ENCODE data around the gene HEATR3.
A peak's percentile ranks its signal among the peaks of the same experiment; 100 is the strongest.

Gene HEATR3

GRCh38 chr16:50154420-50154950, 88.7 kb downstream of the HEATR3 start:
- Histone ChIP-seq H3K9me3 (ENCODE audit: insufficient read depth, low read length) (no peaks in the 10 kb centered on the region), H3K4me3 (ENCODE audit: insufficient read length, low read depth) (peak overlapping the region; percentile 88)

GRCh38 chr16:50155925-50156324, 90.2 kb downstream of the HEATR3 start:
- no peak for DNase-seq (ENCODE audit: low read depth, low spot score)
- peaks cover 6% of the 10 kb centered on the region for H3K4me1 ChIP-seq (ENCODE audit: insufficient read depth, insufficient read length)
- H3K4me3 ChIP-seq (ENCODE audit: insufficient read length, low read depth) = no peak overlapping the region
- no peaks in the 10 kb centered on the region for H3K9me3 ChIP-seq (ENCODE audit: insufficient read depth, low read length)
- H3K9ac ChIP-seq (ENCODE audit: insufficient read length, low read depth) = no peak overlapping the region
- H3K36me3 ChIP-seq (ENCODE audit: insufficient read depth, insufficient read length, low read length) = peaks cover 7% of the 10 kb centered on the region
- TF ChIP-seq SUZ12 (IDR thresholded peaks at IDR 0.05; ENCODE audit: extremely low read depth, insufficient read depth, insufficient read length) (no peak), ZNF274 (IDR thresholded peaks at IDR 0.05; ENCODE audit: low read depth, low read length) (no peak), YY1 (IDR thresholded peaks at IDR 0.05; ENCODE audit: insufficient read depth, insufficient read length) (no peak)
- no peaks in the 10 kb centered on the region for H3K27me3 ChIP-seq (ENCODE audit: insufficient read depth, insufficient read length)

More at GRCh38 chr16:50154420-50154950, 88.7 kb downstream of the HEATR3 start:
- Histone ChIP-seq H3K27me3 (ENCODE audit: insufficient read depth, insufficient read length) (no peaks in the 10 kb centered on the region), H3K36me3 (ENCODE audit: insufficient read depth, insufficient read length, low read length) (peaks cover 4% of the 10 kb centered on the region), H3K4me1 (ENCODE audit: insufficient read depth, insufficient read length) (peaks cover 6% of the 10 kb centered on the region), H3K9ac (ENCODE audit: insufficient read length, low read depth) (peak overlapping the region; percentile 92)
- DNase-seq (ENCODE audit: low read depth, low spot score) = no peak
- no peak for TF ChIP-seq SUZ12 (IDR thresholded peaks at IDR 0.05; ENCODE audit: extremely low read depth, insufficient read depth, insufficient read length)
- no peak for TF ChIP-seq ZNF274 (IDR thresholded peaks at IDR 0.05; ENCODE audit: low read depth, low read length)
- TF ChIP-seq YY1 (IDR thresholded peaks at IDR 0.05; ENCODE audit: insufficient read depth, insufficient read length) = no peak

Measured in NT2/D1 (cell line).